ENCODE measurements around the gene SLC27A4. TPM values are rescaled to one million over a fixed set of nuclear protein-coding genes. Genes with fewer than 3 reads are reported as not detected.

The SLC27A4 gene
- total RNA-seq, 2 experiments from 2014 or later = 10.5 to 11.2 TPM

GRCh38 chr9:128393970-128394369 lies 53.6 kb downstream of the SLC27A4 start:
- intact Hi-C loops (cut with micrococcal nuclease) = no loop called here
- DNase-seq = no peak
- ATAC-seq = no peak
- Mint-ChIP-seq H3K4me3 (no peak overlapping the region), H3K36me3 (ENCODE audit: low read depth) (peaks cover 18% of the 10 kb centered on the region), H3K27me3 (peaks cover 12% of the 10 kb centered on the region), H3K27ac (no peak overlapping the region), H3K4me1 (ENCODE audit: low read depth) (peaks cover 3% of the 10 kb centered on the region), H3K9me3 (no peaks in the 10 kb centered on the region)
- TF ChIP-seq CTCF (IDR thresholded peaks at IDR 0.05) = no peak
- POLR2A ChIA-PET = no interaction called here
- CTCF ChIA-PET = interaction anchor here (0.6 to 1.3 kb wide), 2 partner anchors 32 to 71 kb away, joined by 3 to 5 read pairs; no protein-coding TSS in a partner anchor

DNA sequence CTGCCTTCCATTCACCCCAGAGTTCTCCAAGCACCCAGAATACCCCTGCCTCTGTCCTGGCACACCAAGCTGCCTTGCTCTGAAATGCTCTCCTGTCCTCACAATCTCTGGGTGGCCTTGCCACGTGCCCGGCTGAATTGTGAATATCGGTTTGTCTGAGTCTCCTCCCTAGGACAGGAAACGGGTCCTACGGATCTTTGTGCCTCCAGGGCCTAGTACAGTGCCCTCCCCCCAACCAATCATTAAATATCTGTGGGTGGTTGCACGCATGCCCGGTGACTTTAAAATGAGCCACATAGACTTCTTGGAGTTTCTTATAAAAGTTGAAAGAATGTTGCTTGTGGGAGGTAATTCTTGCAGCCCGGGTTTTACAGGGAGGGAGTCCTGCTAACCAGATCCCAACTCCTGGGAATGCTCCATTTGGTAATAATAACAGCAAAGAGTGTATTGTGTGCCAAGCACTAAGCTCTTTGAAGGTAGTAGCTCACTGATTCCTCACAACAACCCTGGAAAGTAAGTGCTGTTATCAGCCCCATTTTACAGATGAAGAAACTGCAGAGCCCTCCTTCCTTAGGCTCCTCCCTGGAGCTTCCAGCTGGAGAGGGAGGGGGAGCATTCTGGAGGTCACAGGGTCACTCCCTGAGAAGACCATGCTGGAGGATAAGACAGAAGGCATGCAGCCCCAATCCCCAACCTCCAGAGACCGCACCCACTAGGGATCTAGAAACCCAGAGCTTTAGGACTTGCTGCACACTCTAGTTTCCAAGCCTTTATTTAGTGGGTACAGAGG lies 54.2 kb downstream of the SLC27A4 start:
- H3K9me3 Mint-ChIP-seq = no peaks in the 10 kb centered on the region
- peaks cover 12% of the 10 kb centered on the region for H3K27me3 Mint-ChIP-seq
- ChIA-PET POLR2A (no interaction called here), CTCF (interaction anchor here (1.3 kb wide), 1 partner anchor 32 kb away, joined by 5 read pairs; no protein-coding TSS in a partner anchor)
- H3K4me3 Mint-ChIP-seq = no peak overlapping the region
- peaks cover 3% of the 10 kb centered on the region for H3K4me1 Mint-ChIP-seq (ENCODE audit: low read depth)
- intact Hi-C loops (cut with micrococcal nuclease) = no loop called here
- TF ChIP-seq CTCF (IDR thresholded peaks at IDR 0.05) = no peak
- no peak overlapping the region for H3K27ac Mint-ChIP-seq
- ATAC-seq (no peak), DNase-seq (no peak)
- peaks cover 15% of the 10 kb centered on the region for H3K36me3 Mint-ChIP-seq (ENCODE audit: low read depth)

- intact Hi-C loops (cut with micrococcal nuclease) = no loop called here
Measured at GRCh38 chr9:128396970-128397613, 56.8 kb downstream of the SLC27A4 start.

GRCh38 chr9:128397831-128398230 lies 57.5 kb downstream of the SLC27A4 start:
- no peak for ATAC-seq
- ChIA-PET CTCF (no interaction called here), POLR2A (no interaction called here)
- Mint-ChIP-seq H3K4me1 (ENCODE audit: low read depth) (peaks cover 3% of the 10 kb centered on the region), H3K27me3 (peaks cover 12% of the 10 kb centered on the region), H3K36me3 (ENCODE audit: low read depth) (peaks cover 4% of the 10 kb centered on the region), H3K27ac (no peak overlapping the region), H3K9me3 (no peaks in the 10 kb centered on the region), H3K4me3 (no peak overlapping the region)
- TF ChIP-seq CTCF (IDR thresholded peaks at IDR 0.05) = no peak
- DNase-seq = no peak
- intact Hi-C loops (cut with micrococcal nuclease) = no loop called here

More at GRCh38 chr9:128396970-128397613, 56.8 kb downstream of the SLC27A4 start:
- no peak overlapping the region for H3K4me3 Mint-ChIP-seq
- CTCF ChIA-PET = no interaction called here
- ATAC-seq (no peak), DNase-seq (no peak)
- peaks cover 12% of the 10 kb centered on the region for H3K27me3 Mint-ChIP-seq
- POLR2A ChIA-PET = no interaction called here
- no peak overlapping the region for H3K27ac Mint-ChIP-seq
- peaks cover 3% of the 10 kb centered on the region for H3K4me1 Mint-ChIP-seq (ENCODE audit: low read depth)
- peaks cover 6% of the 10 kb centered on the region for H3K36me3 Mint-ChIP-seq (ENCODE audit: low read depth)
- TF ChIP-seq CTCF (IDR thresholded peaks at IDR 0.05) = no peak
- no peaks in the 10 kb centered on the region for H3K9me3 Mint-ChIP-seq

- DNase-seq (no peak), ATAC-seq (no peak)
- intact Hi-C loops (cut with micrococcal nuclease) = no loop called here
- H3K4me1 Mint-ChIP-seq (ENCODE audit: low read depth) = peaks cover 3% of the 10 kb centered on the region
- peaks cover 12% of the 10 kb centered on the region for H3K27me3 Mint-ChIP-seq
- H3K4me3 Mint-ChIP-seq = no peak overlapping the region
- H3K9me3 Mint-ChIP-seq = no peaks in the 10 kb centered on the region
- no peak for TF ChIP-seq CTCF (IDR thresholded peaks at IDR 0.05)
- ChIA-PET POLR2A (no interaction called here), CTCF (interaction anchor here (1.2 kb wide), 1 partner anchor 20 kb away, joined by 3 read pairs; no protein-coding TSS in a partner anchor)
- no peak overlapping the region for H3K27ac Mint-ChIP-seq
- no peaks in the 10 kb centered on the region for H3K36me3 Mint-ChIP-seq (ENCODE audit: low read depth)
Measured at GRCh38 chr9:128399861-128400260, 59.5 kb downstream of the SLC27A4 start.

All from activated CD8-positive, alpha-beta T cell treated with anti-CD3 and anti-CD28 coated beads for 36 hours (primary cell).